Measurements from ENCODE around the gene SHISAL2A. TPM values are rescaled to one million over a fixed set of nuclear protein-coding genes. Genes with fewer than 3 reads are reported as not detected.

The SHISAL2A gene
- total and polyA plus RNA-seq, 2 of the 13 experiments (the other 11 are each of a cell fraction or from before 2014, with no cell fraction given), result not detected

DNA sequence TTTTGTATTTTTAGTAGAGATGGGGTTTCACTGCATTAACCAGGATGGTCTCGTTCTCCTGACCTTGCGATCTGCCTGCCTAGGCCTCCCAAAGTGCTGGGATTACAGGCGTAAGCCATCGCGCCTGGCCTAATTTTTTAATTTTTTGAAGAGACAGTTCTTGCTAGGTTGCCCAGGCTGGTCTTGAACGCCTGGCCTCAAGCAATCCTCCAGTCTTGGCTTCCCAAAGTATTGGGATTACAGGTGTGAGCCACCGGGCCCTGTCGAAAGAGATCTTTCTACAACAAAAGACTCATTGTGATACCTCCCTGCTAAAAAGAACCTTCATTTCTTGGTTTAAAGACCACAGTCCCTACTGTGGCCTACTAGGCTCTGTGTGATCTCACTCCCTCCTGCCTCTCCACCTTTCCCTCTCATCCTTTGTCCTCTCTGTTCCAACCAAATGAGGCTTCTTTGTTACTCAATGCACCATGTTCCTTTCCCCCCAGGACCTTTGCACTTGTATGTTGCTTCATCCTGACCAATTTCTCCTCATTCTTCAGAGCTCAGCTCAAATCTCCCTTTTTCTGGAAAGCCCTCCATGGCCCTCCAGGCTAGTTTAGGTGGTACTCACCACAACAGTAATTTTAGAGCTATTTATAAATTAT is 32.3 kb upstream of the SHISAL2A start (continued):
- TF ChIP-seq ZNF503 (CRISPR knock-in tag; IDR thresholded peaks at IDR 0.05) (no peak), NR2F2 (IDR thresholded peaks at IDR 0.05; ENCODE audit: borderline replicate concordance, low read depth) (no peak), CEBPB (IDR thresholded peaks at IDR 0.05; ENCODE audit: borderline replicate concordance, low read depth, low read length) (peak; percentile 88), SOX13 (IDR thresholded peaks at IDR 0.05) (0 out of 2 replicates have a peak, but pooled peaks have one; percentile 50), SOX13 (CRISPR knock-in tag; conservative IDR thresholded peaks at IDR 0.05 in 1 of 2, IDR thresholded peaks at IDR 0.05 in 1 of 2) (peak in 1 of 2 experiments; percentile 69; a peak in 2 of 4 replicates), MIER3 (CRISPR knock-in tag; IDR thresholded peaks at IDR 0.05; ENCODE audit: borderline replicate concordance) (peak; percentile 27; the same call in 1 of the 2 replicates), CAMTA2 (CRISPR knock-in tag; IDR thresholded peaks at IDR 0.05; ENCODE audit: borderline replicate concordance) (no peak), ZNF781 (CRISPR knock-in tag; IDR thresholded peaks at IDR 0.05; ENCODE audit: borderline replicate concordance, not compliant biosample characterization) (no peak), PHF8 (CRISPR knock-in tag; IDR thresholded peaks at IDR 0.05) (no peak), NPAS2 (CRISPR knock-in tag; IDR thresholded peaks at IDR 0.05; ENCODE audit: borderline replicate concordance) (no peak), ZNF670 (CRISPR knock-in tag; IDR thresholded peaks at IDR 0.05; ENCODE audit: borderline replicate concordance) (no peak), TBP (CRISPR knock-in tag; IDR thresholded peaks at IDR 0.05) (no peak), ZNF552 (CRISPR knock-in tag; IDR thresholded peaks at IDR 0.05; ENCODE audit: borderline replicate concordance) (no peak), ZNF672 (CRISPR knock-in tag; IDR thresholded peaks at IDR 0.05) (no peak), BCL6 (CRISPR knock-in tag; IDR thresholded peaks at IDR 0.05) (peak; percentile 31; the same call in 1 of the 2 replicates)
- TF ChIP-seq, protein P1, sequence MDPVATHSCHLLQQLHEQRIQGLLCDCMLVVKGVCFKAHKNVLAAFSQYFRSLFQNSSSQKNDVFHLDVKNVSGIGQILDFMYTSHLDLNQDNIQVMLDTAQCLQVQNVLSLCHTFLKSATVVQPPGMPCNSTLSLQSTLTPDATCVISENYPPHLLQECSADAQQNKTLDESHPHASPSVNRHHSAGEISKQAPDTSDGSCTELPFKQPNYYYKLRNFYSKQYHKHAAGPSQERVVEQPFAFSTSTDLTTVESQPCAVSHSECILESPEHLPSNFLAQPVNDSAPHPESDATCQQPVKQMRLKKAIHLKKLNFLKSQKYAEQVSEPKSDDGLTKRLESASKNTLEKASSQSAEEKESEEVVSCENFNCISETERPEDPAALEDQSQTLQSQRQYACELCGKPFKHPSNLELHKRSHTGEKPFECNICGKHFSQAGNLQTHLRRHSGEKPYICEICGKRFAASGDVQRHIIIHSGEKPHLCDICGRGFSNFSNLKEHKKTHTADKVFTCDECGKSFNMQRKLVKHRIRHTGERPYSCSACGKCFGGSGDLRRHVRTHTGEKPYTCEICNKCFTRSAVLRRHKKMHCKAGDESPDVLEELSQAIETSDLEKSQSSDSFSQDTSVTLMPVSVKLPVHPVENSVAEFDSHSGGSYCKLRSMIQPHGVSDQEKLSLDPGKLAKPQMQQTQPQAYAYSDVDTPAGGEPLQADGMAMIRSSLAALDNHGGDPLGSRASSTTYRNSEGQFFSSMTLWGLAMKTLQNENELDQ (CRISPR knock-in tag; IDR thresholded peaks at IDR 0.05; ENCODE audit: borderline replicate concordance), result no peak
- TF ChIP-seq, protein P2, sequence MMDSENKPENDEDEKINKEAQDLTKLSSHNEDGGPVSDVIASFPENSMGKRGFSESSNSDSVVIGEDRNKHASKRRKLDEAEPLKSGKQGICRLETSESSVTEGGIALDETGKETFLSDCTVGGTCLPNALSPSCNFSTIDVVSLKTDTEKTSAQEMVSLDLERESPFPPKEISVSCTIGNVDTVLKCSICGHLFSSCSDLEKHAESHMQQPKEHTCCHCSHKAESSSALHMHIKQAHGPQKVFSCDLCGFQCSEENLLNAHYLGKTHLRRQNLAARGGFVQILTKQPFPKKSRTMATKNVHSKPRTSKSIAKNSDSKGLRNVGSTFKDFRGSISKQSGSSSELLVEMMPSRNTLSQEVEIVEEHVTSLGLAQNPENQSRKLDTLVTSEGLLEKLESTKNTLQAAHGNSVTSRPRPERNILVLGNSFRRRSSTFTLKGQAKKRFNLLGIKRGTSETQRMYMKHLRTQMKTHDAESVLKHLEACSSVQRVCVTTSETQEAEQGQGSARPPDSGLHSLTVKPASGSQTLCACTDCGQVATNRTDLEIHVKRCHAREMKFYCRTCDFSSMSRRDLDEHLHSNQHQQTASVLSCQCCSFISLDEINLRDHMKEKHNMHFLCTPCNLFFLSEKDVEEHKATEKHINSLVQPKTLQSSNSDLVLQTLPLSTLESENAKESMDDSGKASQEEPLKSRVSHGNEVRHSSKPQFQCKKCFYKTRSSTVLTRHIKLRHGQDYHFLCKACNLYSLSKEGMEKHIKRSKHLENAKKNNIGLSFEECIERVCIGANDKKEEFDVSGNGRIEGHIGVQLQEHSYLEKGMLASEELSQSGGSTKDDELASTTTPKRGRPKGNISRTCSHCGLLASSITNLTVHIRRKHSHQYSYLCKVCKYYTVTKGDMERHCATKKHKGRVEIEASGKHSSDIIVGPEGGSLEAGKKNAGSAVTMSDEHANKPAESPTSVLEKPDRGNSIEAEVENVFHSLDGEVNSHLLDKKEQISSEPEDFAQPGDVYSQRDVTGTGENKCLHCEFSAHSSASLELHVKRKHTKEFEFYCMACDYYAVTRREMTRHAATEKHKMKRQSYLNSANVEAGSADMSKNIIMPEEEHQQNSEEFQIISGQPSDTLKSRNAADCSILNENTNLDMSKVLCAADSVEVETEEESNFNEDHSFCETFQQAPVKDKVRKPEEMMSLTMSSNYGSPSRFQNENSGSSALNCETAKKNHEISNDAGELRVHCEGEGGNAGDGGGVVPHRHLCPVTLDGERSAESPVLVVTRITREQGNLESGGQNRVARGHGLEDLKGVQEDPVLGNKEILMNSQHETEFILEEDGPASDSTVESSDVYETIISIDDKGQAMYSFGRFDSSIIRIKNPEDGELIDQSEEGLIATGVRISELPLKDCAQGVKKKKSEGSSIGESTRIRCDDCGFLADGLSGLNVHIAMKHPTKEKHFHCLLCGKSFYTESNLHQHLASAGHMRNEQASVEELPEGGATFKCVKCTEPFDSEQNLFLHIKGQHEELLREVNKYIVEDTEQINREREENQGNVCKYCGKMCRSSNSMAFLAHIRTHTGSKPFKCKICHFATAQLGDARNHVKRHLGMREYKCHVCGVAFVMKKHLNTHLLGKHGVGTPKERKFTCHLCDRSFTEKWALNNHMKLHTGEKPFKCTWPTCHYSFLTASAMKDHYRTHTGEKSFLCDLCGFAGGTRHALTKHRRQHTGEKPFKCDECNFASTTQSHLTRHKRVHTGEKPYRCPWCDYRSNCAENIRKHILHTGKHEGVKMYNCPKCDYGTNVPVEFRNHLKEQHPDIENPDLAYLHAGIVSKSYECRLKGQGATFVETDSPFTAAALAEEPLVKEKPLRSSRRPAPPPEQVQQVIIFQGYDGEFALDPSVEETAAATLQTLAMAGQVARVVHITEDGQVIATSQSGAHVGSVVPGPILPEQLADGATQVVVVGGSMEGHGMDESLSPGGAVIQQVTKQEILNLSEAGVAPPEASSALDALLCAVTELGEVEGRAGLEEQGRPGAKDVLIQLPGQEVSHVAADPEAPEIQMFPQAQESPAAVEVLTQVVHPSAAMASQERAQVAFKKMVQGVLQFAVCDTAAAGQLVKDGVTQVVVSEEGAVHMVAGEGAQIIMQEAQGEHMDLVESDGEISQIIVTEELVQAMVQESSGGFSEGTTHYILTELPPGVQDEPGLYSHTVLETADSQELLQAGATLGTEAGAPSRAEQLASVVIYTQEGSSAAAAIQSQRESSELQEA (CRISPR knock-in tag; IDR thresholded peaks at IDR 0.05; ENCODE audit: not compliant biosample characterization), result no peak

All from HepG2 (cell line).